BJ (cell line): ENCODE measurements around the gene PRR19. TPM values are rescaled to one million over a fixed set of nuclear protein-coding genes. Genes with fewer than 3 reads are reported as not detected.

ENCODE experiments used
- CTCF ChIA-PET: fragments of 350-600 bp; formaldehyde crosslinking; extraction: SDS; loops from one replicate; lab custom pipeline; 2021; ENCODE audit warnings: antibody characterized with exemption, inconsistent platforms; lab: Yijun Ruan, JAX
- POLR2A ChIA-PET: fragments of 300-600 bp; sonication (Branson Sonifier 250); formaldehyde crosslinking; extraction: SDS; loops from one replicate; lab custom pipeline; 2021; ENCODE audit warnings: antibody characterized with exemption; lab: Charles Lee
- DNase-seq: peaks from one replicate; pipeline ENCODE4 v3.0.0-alpha.2; 2011; ENCODE audit warnings: low read depth
- H3K27me3 ChIP-seq: 2 replicates; pipeline ENCODE4 v1.6.0; 2011; ENCODE audit warnings: low read length; ENCODE audit not compliant: control insufficient read depth, insufficient read depth
- H3K36me3 ChIP-seq: 2 replicates; pipeline ENCODE4 v1.5.1; 2011; ENCODE audit warnings: low read length; ENCODE audit not compliant: control insufficient read depth, insufficient read depth
- H3K4me3 ChIP-seq: 2 replicates; pipeline ENCODE4 v1.5.1; 2011; ENCODE audit warnings: low read depth, mild to moderate bottlenecking, control low read depth, low read length
- CTCF ChIP-seq: IDR thresholded peaks from 2 replicates; pipeline ENCODE4 v1.5.1; 2011; ENCODE audit warnings: low read depth, mild to moderate bottlenecking, control low read depth, inconsistent platforms, low read length, moderate library complexity; ENCODE audit not compliant: insufficient read depth
- polyA minus RNA-seq: library from RNA; depleted of rRNA, polyadenylated mRNA; stranded (reverse); fragments of >200 nt; gene quantifications from 2 replicates; pipeline ENCODE4 v1.2.3, GENCODE V29; 2011; rRNA and poly(A)+ RNA removed
- polyA plus RNA-seq: library from polyadenylated mRNA; depleted of rRNA; stranded (reverse); fragments of >200 nt; gene quantifications from 2 replicates; pipeline ENCODE4 v1.2.3, GENCODE V29; 2011; rRNA removed

The PRR19 gene
- polyA plus RNA-seq: 0.43 and 0.93 TPM in 2 replicates
- polyA minus RNA-seq: 0.26 and 0.66 TPM in 2 replicates

- no peaks in the 10 kb centered on the region for H3K27me3 ChIP-seq
- peak within 1 kb of the TSS; percentile 75 for H3K4me3 ChIP-seq
- ChIA-PET POLR2A (no interaction called here), CTCF (interaction anchor here (0.6 to 10.9 kb wide), 4 partner anchors 20 to 194 kb away, joined by 3 to 109 read pairs (median 4); partner anchors contain the start of gene GSK3A)
- no peak for DNase-seq
- TF ChIP-seq CTCF: no peak
- H3K36me3 ChIP-seq: no peaks in the 10 kb centered on the region; the same call in 1 of the 2 replicates
Observed at GRCh38 chr19:42301646-42302203, at the start of gene PRR19. PRR19 (plus strand) TSS chr19:42302132; CDS start chr19:42309585, 7,453 bp downstream.

GRCh38 chr19:42252365-42253244 is 49.3 kb upstream of the PRR19 start:
- Histone ChIP-seq H3K36me3 (peaks cover 10% of the 10 kb centered on the region), H3K4me3 (peak overlapping the region; percentile 100), H3K27me3 (no peaks in the 10 kb centered on the region)
- ChIA-PET CTCF (interaction anchor here (0.7 to 4.5 kb wide), 4 partner anchors 18 to 45 kb away, joined by 3 to 42 read pairs (median 8); no protein-coding TSS in a partner anchor), POLR2A (no interaction called here)
- no peak for DNase-seq
- TF ChIP-seq CTCF: no peak

- Histone ChIP-seq H3K4me3 (peak overlapping the region; percentile 100), H3K27me3 (no peaks in the 10 kb centered on the region), H3K36me3 (peaks cover 8% of the 10 kb centered on the region)
- no peak for TF ChIP-seq CTCF
- CTCF ChIA-PET: interaction anchor here (2.3 kb wide), 1 partner anchor 44 kb away, joined by 8 read pairs; no protein-coding TSS in a partner anchor
- POLR2A ChIA-PET: no interaction called here
- no peak for DNase-seq
Observed at GRCh38 chr19:42253245-42254088, 48.5 kb upstream of the PRR19 start.

GRCh38 chr19:42254089-42254849 is 47.7 kb upstream of the PRR19 start:
- DNase-seq: no peak
- Histone ChIP-seq H3K4me3 (peak overlapping the region; percentile 100), H3K27me3 (no peaks in the 10 kb centered on the region), H3K36me3 (peaks cover 1% of the 10 kb centered on the region)
- CTCF ChIA-PET: no interaction called here
- POLR2A ChIA-PET: no interaction called here
- no peak for TF ChIP-seq CTCF
